ENCODE results near the gene ADAMTS13. TPM values are rescaled to one million over a fixed set of nuclear protein-coding genes. Genes with fewer than 3 reads are reported as not detected.

Gene ADAMTS13
- total and polyA plus RNA-seq, 9 of the 15 experiments (the other 6 are each of a cell fraction or from before 2014, with no cell fraction given) = 0.03 to 0.20 (median 0.04) TPM; not detected in 4

DNA sequence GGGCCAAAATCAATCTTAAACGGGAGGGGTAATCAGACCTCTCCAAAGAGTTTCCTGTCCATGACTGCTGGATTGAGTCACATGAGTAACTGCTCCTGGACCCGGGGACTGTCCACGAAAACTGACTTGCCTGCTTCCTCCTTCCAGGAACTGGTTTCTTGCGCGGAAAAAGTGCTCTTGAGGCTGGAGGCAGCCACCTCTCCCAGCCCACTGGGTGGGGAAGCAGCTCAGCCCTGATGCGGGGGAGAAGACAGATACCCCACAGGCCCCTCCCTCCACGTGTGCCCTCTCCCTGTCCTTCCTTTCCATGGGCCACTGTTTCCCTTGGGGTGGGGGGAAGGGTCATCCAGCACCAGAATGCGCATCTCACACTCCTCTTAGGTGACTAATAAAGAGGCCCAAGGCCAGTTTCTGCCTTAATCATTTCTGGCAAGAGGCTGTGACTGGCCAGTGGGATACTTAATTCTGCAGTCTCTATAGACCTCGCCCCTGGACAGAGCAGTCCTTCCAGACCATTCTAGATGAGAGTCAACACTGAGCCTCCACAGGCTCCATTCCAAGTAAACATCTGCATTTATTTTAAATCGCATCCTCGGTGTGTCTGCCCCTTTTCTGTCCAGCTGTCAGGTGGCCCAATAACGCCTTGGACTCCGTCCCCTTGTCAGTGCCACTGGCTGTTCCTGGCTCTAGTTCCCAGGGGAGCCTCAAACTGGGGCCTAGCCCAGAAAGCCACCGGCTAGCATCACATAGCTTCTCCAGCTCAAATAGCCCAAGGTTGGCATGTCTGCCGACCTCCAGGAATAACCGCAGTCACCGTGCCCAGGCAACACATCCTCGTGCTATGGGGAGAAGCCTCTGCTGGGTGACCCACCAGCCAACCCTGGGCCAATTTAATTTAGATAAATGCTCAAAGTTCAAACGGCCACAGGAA lies 16.4 kb upstream of the ADAMTS13 start:
- intact Hi-C loops (cut with micrococcal nuclease) (loop anchor here (1.0 kb wide), 1 partner anchor 81 kb away; no protein-coding TSS in a partner anchor), in situ Hi-C loops (cut with MboI) (no loop called here)

More for the DNA sequence above, 16.4 kb upstream of the ADAMTS13 start:
- peaks cover 0 to 20% of the 10 kb centered on the region in 2 experiments; a peak in 3 of 5 replicates for H3K4me1 ChIP-seq (replicated peaks in 1 of 2; ENCODE audit: control insufficient read depth in 2 of 2, insufficient read depth in 2 of 2, low read length in 2 of 2)
- POLR2A ChIA-PET = no interaction called here
- DNase-seq (ENCODE audit: extremely low read depth in 1 of 4, low spot score in 3 of 4) (no peak), ATAC-seq (no peak), FAIRE-seq (no peak)
- H3K9ac ChIP-seq (ENCODE audit: insufficient read depth in 1 of 2, low read depth in 2 of 2, low read length in 2 of 2) = peak overlapping the region in 1 of 2 experiments; percentile 43; a peak in 1 of 4 replicates
- H3K4me3 ChIP-seq = no peak overlapping the region
- peaks cover 75% of the 10 kb centered on the region; the same call in 2 of the 3 replicates for H3K36me3 ChIP-seq (ENCODE audit: control insufficient read depth, insufficient read depth, low read length)
- H3K9me1 ChIP-seq (ENCODE audit: control insufficient read depth, insufficient read depth, low read length) = no peaks in the 10 kb centered on the region
- no TSS peak for BruUV-seq (replicated peaks)
- no peaks in the 10 kb centered on the region for H3K79me2 ChIP-seq (ENCODE audit: control insufficient read depth, insufficient read depth, low read length)
- H3K27me3 ChIP-seq (ENCODE audit: control insufficient read depth in 2 of 2, insufficient read depth in 2 of 2, low read length in 2 of 2) = no peaks in the 10 kb centered on the region
- no peak overlapping the region for H3K4me2 ChIP-seq (ENCODE audit: insufficient read depth, low read length)
- H3K9me3 ChIP-seq (replicated peaks; ENCODE audit: control insufficient read depth, insufficient read depth, low read depth, low read length) = no peaks in the 10 kb centered on the region
- H3K27ac ChIP-seq (ENCODE audit: extremely low read depth, low read depth, low read length) = no peak overlapping the region
- CTCF ChIA-PET (ENCODE audit: low intra/inter-chr PET ratio) = no interaction called here
- H4K20me1 ChIP-seq (replicated peaks; ENCODE audit: control insufficient read depth, insufficient read depth, low read length) = peaks cover 12% of the 10 kb centered on the region
- WGBS (ENCODE audit: insufficient coverage, low coverage, missing lambda C conversion rate) = 85% methylated on average over 18 of the region's 19 CpGs
- no peak overlapping the region for H2AFZ ChIP-seq (ENCODE audit: low read depth, low read length)
- TF ChIP-seq CREM (IDR thresholded peaks at IDR 0.05; ENCODE audit: low read depth) (no peak), HDAC8 (tag; IDR thresholded peaks at IDR 0.05) (no peak), CEBPG (CRISPR knock-in tag; IDR thresholded peaks at IDR 0.05) (no peak), CEBPG (tag; conservative IDR thresholded peaks at IDR 0.05 in 1 of 2, IDR thresholded peaks at IDR 0.05 in 1 of 2) (no peak), ZNF785 (CRISPR knock-in tag; IDR thresholded peaks at IDR 0.05) (no peak), EGR1 (conservative IDR thresholded peaks at IDR 0.05) (no peak), SMARCB1 (IDR thresholded peaks at IDR 0.05; ENCODE audit: insufficient read length, low read depth) (no peak), ZNF699 (CRISPR knock-in tag; IDR thresholded peaks at IDR 0.05; ENCODE audit: insufficient replicate concordance) (no peak)
- TF ChIP-seq, protein P1, sequence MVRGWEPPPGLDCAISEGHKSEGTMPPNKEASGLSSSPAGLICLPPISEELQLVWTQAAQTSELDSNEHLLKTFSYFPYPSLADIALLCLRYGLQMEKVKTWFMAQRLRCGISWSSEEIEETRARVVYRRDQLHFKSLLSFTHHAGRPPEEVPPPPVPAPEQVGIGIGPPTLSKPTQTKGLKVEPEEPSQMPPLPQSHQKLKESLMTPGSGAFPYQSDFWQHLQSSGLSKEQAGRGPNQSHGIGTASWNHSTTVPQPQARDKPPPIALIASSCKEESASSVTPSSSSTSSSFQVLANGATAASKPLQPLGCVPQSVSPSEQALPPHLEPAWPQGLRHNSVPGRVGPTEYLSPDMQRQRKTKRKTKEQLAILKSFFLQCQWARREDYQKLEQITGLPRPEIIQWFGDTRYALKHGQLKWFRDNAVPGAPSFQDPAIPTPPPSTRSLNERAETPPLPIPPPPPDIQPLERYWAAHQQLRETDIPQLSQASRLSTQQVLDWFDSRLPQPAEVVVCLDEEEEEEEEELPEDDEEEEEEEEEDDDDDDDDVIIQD (CRISPR knock-in tag; IDR thresholded peaks at IDR 0.05) = no peak
